Calu3 (cell line): ENCODE measurements around the gene HS6ST1. TPM values are rescaled to one million over a fixed set of nuclear protein-coding genes. Genes with fewer than 3 reads are reported as not detected.

Experiments used
- Bru-seq: library from RNA; stranded (reverse); fragments of 400-500 nt; gene quantifications from one replicate; lab custom pipeline; 2021; lab: Mats Ljungman, UMichigan
- BruChase-seq, 2 experiments: library from RNA; stranded (reverse); fragments of 400-500 nt; gene quantifications; one replicate each; lab custom pipeline; 2021; lab: Mats Ljungman, UMichigan
- BruUV-seq: library from RNA; stranded (reverse); fragments of 400-500 nt; replicated peaks from 2 replicates; lab custom pipeline; 2021; lab: Mats Ljungman, UMichigan
- CTCF ChIA-PET: fragments of 300-600 bp; sonication (Branson Sonifier 250); formaldehyde crosslinking; loops from one replicate; lab custom pipeline; 2022; ENCODE audit warnings: antibody characterized with exemption; lab: Charles Lee
- DNase-seq: peaks from one replicate; pipeline ENCODE4 v3.0.0; 2022
- H3K27ac Mint-ChIP-seq: one replicate; pipeline ENCODE4 v1.8.0; 2022; ENCODE audit warnings: mixed read lengths; ENCODE audit not compliant: unreplicated experiment
- H3K27me3 Mint-ChIP-seq: one replicate; pipeline ENCODE4 v1.8.0; 2022; ENCODE audit warnings: mixed read lengths; ENCODE audit not compliant: unreplicated experiment
- H3K36me3 Mint-ChIP-seq: one replicate; pipeline ENCODE4 v1.8.0; 2022; ENCODE audit warnings: mild to moderate bottlenecking, moderate library complexity, mixed read lengths; ENCODE audit not compliant: insufficient read depth, unreplicated experiment
- H3K4me1 Mint-ChIP-seq: one replicate; pipeline ENCODE4 v1.8.0; 2022; ENCODE audit warnings: mild to moderate bottlenecking, low read depth, mixed read lengths; ENCODE audit not compliant: unreplicated experiment
- H3K4me3 Mint-ChIP-seq: one replicate; pipeline ENCODE4 v1.8.0; 2022; ENCODE audit warnings: mild to moderate bottlenecking, low read depth, moderate library complexity, mixed read lengths; ENCODE audit not compliant: unreplicated experiment
- H3K9me3 Mint-ChIP-seq: one replicate; pipeline ENCODE4 v1.8.0; 2022; ENCODE audit warnings: low read depth, mixed read lengths; ENCODE audit not compliant: unreplicated experiment
- intact Hi-C: fragments of 100-400 bp; cut with micrococcal nuclease; formaldehyde crosslinking; loops from one replicate; pipeline ENCODE4 v1.10.0; 2022; ENCODE audit not compliant: unreplicated experiment
- long read RNA-seq: library from polyadenylated mRNA; stranded (forward); transcript quantifications from one replicate; pipeline ENCODE4 v2.0.0, GENCODE V29; 2022
- total RNA-seq: library from RNA; stranded (reverse); gene quantifications from 2 replicates; pipeline ENCODE4 v1.2.3, GENCODE V29; 2022
- TF ChIP-seq, protein P1 (sequence below): fragments of 200-600 bp; IDR thresholded peaks from one replicate; pipeline ENCODE4 v1.8.0; 2022; ENCODE audit warnings: antibody characterized with exemption; ENCODE audit not compliant: unreplicated experiment

HS6ST1 gene, protein sequence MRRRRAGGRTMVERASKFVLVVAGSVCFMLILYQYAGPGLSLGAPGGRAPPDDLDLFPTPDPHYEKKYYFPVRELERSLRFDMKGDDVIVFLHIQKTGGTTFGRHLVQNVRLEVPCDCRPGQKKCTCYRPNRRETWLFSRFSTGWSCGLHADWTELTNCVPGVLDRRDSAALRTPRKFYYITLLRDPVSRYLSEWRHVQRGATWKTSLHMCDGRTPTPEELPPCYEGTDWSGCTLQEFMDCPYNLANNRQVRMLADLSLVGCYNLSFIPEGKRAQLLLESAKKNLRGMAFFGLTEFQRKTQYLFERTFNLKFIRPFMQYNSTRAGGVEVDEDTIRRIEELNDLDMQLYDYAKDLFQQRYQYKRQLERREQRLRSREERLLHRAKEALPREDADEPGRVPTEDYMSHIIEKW
- total RNA-seq (27.6 and 34.6 TPM in 2 replicates), Bru-seq, nascent RNA (percentile 56 among the genes with signal in this experiment), BruChase-seq, experiment 1, labeled RNA remaining after a 6-hour chase (percentile 65 among the genes with signal in this experiment), BruChase-seq, experiment 2, labeled RNA remaining after a 2-hour chase (percentile 69 among the genes with signal in this experiment)
- long read RNA-seq, partial matches to known transcripts, result 0 of 52 reads
- long read RNA-seq, other reads (novel, unspliced or antisense), result 49 of 52 reads

DNA sequence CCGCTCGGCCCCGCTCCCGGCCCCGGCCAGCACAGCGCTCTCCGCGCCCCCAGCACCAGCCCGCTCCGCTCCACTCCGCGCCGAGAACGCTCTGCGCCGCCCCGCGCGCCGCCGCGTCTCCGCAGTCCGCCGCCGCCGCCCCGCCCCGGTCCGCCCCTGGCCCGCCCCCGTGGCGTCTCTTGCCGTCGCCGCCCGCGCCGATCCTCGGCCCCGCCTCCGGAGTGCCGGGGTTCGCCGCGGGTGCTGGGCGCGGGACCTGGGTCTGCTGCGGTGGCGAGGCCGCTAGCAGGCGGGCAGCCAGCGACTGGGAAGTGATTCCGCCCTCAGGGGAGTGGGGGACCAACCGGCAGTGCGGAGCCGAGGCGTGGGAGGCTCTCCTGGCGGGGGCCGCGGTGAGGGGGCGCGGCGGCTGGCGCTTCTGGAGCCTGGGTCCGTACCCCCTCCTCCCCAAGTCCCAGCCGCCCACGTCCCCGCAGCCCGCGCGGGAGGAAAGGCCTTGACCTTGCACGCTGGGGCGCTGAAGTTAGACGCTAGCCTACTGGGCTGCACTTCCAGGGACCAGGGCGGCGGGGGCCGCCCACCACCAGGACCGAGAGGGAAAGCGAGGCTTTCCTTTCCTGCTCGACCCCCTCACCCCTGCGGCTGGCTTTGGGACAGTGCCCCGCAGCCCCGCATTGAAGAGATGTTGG, at the start of gene HS6ST1:
Gene HS6ST1 (minus strand): TSS at position 93 of the 689 bp plus-strand sequence. CDS start 305 bp downstream, outside the sequence.
- no TSS peak for BruUV-seq
- TF ChIP-seq, protein P1, sequence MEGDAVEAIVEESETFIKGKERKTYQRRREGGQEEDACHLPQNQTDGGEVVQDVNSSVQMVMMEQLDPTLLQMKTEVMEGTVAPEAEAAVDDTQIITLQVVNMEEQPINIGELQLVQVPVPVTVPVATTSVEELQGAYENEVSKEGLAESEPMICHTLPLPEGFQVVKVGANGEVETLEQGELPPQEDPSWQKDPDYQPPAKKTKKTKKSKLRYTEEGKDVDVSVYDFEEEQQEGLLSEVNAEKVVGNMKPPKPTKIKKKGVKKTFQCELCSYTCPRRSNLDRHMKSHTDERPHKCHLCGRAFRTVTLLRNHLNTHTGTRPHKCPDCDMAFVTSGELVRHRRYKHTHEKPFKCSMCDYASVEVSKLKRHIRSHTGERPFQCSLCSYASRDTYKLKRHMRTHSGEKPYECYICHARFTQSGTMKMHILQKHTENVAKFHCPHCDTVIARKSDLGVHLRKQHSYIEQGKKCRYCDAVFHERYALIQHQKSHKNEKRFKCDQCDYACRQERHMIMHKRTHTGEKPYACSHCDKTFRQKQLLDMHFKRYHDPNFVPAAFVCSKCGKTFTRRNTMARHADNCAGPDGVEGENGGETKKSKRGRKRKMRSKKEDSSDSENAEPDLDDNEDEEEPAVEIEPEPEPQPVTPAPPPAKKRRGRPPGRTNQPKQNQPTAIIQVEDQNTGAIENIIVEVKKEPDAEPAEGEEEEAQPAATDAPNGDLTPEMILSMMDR, result no peak
- H3K27me3 Mint-ChIP-seq, result no peaks in the 10 kb centered on the region
- H3K4me3 Mint-ChIP-seq, result peak within 1 kb of the TSS; percentile 96
- peaks cover 28% of the 10 kb centered on the region for H3K36me3 Mint-ChIP-seq
- peaks cover 16% of the 10 kb centered on the region for H3K4me1 Mint-ChIP-seq
- H3K9me3 Mint-ChIP-seq, result no peaks in the 10 kb centered on the region
- no peak within 1 kb of the TSS for H3K27ac Mint-ChIP-seq
- CTCF ChIA-PET, result no interaction called here
- DNase-seq, result peak; percentile 94
- intact Hi-C loops, result no loop called here

DNA sequence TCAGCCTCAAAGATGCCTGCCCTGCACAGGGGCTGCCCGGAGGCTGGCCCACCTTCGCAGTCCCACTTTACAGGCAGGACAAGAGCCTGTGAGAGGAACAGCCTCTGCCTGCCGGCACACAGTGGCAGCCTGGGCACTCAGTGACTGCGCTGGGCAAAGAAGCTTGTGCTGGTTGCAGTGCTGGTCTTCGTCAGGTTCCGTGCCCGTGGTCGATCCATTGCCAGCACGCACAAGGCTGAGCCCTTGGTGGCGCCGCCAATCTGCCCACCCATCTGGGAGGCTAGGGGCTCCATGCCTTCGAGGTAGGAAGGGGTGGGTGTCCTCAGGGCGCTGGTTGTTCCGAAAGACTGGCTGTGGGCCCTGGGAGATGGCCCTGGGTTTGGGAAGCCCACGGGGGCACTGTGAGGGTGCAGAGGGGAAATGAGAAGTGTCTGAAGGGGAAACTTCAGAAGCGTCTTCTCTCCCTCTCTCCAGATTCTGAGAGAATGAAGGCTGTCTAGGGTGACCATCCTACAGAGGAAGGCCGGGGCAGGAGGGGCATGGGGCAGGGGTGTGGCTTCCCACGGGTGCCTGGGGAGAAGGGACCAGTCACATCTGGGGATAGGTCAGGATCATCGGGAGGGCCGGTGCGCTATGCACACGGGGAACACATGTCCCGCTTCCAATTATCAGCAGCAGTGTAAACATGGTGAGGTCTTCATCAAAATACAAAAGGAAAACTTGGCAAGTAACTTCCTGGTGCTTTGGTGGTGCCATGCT, 49.1 kb upstream of the HS6ST1 start:
- TF ChIP-seq, protein P1, result no peak
- BruUV-seq, result no TSS peak
- no peak for DNase-seq
- no peak overlapping the region for H3K27ac Mint-ChIP-seq
- no peaks in the 10 kb centered on the region for H3K4me1 Mint-ChIP-seq
- H3K36me3 Mint-ChIP-seq, result no peaks in the 10 kb centered on the region
- H3K9me3 Mint-ChIP-seq, result no peaks in the 10 kb centered on the region
- H3K27me3 Mint-ChIP-seq, result no peaks in the 10 kb centered on the region
- intact Hi-C loops, result no loop called here
- CTCF ChIA-PET, result no interaction called here
- no peak overlapping the region for H3K4me3 Mint-ChIP-seq

DNA sequence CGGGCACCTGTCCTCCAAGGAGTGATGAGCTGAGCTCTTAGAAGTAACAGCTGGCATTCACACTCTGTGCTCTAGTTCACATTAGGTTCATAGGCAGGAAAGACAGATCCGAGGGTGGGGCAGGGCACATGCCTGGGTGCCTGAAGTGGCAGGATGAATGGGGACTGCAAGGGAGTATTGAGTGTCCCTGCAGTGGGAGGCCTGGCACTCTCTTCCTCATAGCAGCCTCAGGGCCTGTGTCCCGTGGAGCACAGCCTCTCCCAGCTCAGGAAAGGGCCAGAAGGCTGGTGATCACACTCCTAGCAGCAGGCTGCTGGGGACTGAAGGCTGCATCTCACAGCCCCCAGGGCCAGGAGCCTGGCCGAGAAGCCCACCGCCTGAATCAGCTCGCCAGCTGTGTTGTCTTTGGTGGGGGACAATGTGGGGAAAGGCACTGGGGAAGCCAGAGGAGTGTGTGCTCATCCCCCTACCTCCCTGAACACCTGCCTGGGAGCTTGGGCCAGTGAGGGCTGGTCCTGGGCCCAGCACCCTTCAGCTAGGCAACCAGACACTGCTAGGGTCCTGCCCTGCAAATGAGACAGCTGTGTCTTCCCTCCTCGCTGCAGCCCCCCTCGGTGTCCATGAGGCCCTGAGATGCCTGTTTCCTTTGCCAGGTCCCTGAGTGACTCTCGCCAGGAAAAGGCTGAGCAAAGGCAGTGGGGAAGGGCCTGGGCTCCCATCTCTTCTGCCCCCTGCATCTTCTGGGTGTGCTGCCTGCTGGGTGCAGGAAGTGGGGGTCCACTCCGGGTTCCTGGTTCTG, 48.2 kb upstream of the HS6ST1 start:
- Mint-ChIP-seq H3K4me1 (no peaks in the 10 kb centered on the region), H3K27ac (no peak overlapping the region), H3K27me3 (peaks cover 1% of the 10 kb centered on the region), H3K36me3 (no peaks in the 10 kb centered on the region), H3K4me3 (no peak overlapping the region), H3K9me3 (no peaks in the 10 kb centered on the region)
- no TSS peak for BruUV-seq
- TF ChIP-seq, protein P1, result no peak
- CTCF ChIA-PET, result no interaction called here
- intact Hi-C loops, result no loop called here
- DNase-seq, result no peak
